PFSK-1 (cell line): ENCODE data around the gene ZNF598.

Experiments
- FOXP2 ChIP-seq: optimal IDR thresholded peaks from 2 replicates; pipeline ENCODE3; 2011; ENCODE audit warnings: borderline replicate concordance, control low read depth, inconsistent platforms; ENCODE audit not compliant: insufficient read depth; ENCODE audit errors: extremely low read length, extremely low read depth
- POLR2AphosphoS5 ChIP-seq: IDR thresholded peaks from 2 replicates; pipeline ENCODE4 v1.6.1; 2012; ENCODE audit warnings: low read depth, mild to moderate bottlenecking, control low read depth, low read length, moderate library complexity
- SIN3A ChIP-seq: IDR thresholded peaks from 2 replicates; pipeline ENCODE4 v1.6.1; 2012; ENCODE audit warnings: mild to moderate bottlenecking, low read length, moderate library complexity, borderline replicate concordance; ENCODE audit not compliant: insufficient read depth
- TF ChIP-seq, protein P1 (sequence below), 2 experiments: IDR thresholded peaks; 2 replicates each; pipeline versions ENCODE4 v1.6.1 to v1.8.0; 2011 to 2012; ENCODE audit warnings: low read depth in 2 of 2, low read length in 2 of 2, control low read depth in 1 of 2, inconsistent platforms in 1 of 2, mild to moderate bottlenecking in 1 of 2, moderate library complexity in 1 of 2; ENCODE audit not compliant: insufficient read depth in 1 of 2

DNA sequence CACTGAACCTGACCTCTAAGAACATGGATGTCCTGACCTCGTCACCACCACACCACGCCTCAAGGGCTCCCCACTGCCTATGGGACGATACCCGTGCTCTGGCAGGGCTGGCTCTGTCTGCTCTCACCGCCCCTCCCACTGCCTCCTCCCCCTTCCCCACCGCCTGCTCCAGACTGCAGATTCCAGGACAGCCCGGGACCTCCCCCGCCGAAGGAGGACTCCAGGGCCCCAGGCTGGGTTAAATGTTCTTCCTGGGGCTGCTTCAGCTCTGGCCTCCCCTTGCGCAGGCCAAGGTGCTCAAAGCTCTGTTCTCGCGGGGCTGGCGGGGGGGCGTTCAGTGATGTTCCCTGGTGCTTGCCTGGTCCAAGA, 13.1 kb upstream of the ZNF598 start:
- TF ChIP-seq POLR2AphosphoS5 = no peak
- TF ChIP-seq SIN3A = no peak; the same call in 1 of the 2 replicates
- no peak for TF ChIP-seq FOXP2
- TF ChIP-seq, protein P1, sequence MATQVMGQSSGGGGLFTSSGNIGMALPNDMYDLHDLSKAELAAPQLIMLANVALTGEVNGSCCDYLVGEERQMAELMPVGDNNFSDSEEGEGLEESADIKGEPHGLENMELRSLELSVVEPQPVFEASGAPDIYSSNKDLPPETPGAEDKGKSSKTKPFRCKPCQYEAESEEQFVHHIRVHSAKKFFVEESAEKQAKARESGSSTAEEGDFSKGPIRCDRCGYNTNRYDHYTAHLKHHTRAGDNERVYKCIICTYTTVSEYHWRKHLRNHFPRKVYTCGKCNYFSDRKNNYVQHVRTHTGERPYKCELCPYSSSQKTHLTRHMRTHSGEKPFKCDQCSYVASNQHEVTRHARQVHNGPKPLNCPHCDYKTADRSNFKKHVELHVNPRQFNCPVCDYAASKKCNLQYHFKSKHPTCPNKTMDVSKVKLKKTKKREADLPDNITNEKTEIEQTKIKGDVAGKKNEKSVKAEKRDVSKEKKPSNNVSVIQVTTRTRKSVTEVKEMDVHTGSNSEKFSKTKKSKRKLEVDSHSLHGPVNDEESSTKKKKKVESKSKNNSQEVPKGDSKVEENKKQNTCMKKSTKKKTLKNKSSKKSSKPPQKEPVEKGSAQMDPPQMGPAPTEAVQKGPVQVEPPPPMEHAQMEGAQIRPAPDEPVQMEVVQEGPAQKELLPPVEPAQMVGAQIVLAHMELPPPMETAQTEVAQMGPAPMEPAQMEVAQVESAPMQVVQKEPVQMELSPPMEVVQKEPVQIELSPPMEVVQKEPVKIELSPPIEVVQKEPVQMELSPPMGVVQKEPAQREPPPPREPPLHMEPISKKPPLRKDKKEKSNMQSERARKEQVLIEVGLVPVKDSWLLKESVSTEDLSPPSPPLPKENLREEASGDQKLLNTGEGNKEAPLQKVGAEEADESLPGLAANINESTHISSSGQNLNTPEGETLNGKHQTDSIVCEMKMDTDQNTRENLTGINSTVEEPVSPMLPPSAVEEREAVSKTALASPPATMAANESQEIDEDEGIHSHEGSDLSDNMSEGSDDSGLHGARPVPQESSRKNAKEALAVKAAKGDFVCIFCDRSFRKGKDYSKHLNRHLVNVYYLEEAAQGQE (IDR thresholded peaks at IDR 0.05; ENCODE audit: insufficient read depth in 1 of 2, low read depth in 2 of 2, low read length in 2 of 2) = no peak
